Activated CD8-positive, alpha-beta memory T cell treated with anti-CD3 and anti-CD28 coated beads for 1 hour (primary cell): Measurements from ENCODE around the gene ITPR2.

Experiments used
- DNase-seq, 2 donors: peaks; one replicate each; pipeline ENCODE4 v3.0.0-alpha.2; 2020; ENCODE audit warnings: low read depth in 1 of 2; ENCODE audit errors: extremely low read depth in 1 of 2

ITPR2 gene

DNA sequence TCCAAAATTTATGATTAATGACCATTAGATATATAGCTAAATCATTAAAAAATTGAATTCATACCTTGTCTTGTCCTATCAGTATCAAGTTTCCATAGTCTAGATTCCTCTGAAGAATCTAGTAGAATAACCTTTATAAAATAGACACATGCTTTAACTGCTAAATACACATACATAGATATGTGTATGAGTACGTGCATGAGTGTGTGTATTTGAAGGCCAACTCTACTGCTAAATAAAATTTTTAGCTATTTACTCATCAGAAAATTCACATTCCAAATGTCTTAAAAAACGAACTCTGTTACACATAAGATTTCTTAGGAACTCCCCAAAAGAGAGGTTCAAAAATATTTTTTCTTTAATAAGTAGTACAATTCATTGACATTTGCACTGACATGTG, 404.6 kb downstream of the ITPR2 start:
- no peak for DNase-seq

GRCh38 chr12:26426652-26427051, 406.3 kb downstream of the ITPR2 start:
- DNase-seq = no peak

GRCh38 chr12:26425587-26426260, 407.3 kb downstream of the ITPR2 start:
- no peak for DNase-seq

- DNase-seq = no peak
These were observed 410.1 kb downstream of the ITPR2 start for GRCh38 chr12:26422839-26423398.

- DNase-seq = no peak
These were observed 416.4 kb downstream of the ITPR2 start for GRCh38 chr12:26416550-26416949.

GRCh38 chr12:26410689-26411088, 422.3 kb downstream of the ITPR2 start:
- DNase-seq = no peak

- no peak for DNase-seq
These were observed 426.2 kb downstream of the ITPR2 start for GRCh38 chr12:26406813-26407212.

GRCh38 chr12:26406391-26406790, 426.6 kb downstream of the ITPR2 start:
- no peak for DNase-seq

- DNase-seq = no peak
These were observed 429.4 kb downstream of the ITPR2 start for GRCh38 chr12:26403601-26404000.

DNA sequence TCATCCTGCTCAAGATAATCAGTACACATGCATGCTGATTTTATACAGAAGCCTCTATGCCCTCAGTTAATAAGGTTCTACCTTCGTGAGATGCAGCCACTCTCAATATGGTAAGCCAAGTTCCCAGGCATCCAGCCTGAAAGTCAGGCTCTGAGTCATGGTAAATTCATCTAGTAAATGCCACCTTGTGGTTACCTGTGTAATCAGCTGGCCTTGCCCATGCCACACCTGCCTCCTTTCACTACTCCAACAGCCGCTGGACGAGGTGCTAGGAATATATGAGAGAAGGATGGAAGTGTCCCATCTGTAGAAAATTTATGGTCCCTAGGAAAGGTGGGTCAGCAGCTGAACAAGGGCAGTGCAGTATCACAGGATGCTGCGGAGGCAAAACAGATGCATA, 430.3 kb downstream of the ITPR2 start:
- no peak for DNase-seq

DNA sequence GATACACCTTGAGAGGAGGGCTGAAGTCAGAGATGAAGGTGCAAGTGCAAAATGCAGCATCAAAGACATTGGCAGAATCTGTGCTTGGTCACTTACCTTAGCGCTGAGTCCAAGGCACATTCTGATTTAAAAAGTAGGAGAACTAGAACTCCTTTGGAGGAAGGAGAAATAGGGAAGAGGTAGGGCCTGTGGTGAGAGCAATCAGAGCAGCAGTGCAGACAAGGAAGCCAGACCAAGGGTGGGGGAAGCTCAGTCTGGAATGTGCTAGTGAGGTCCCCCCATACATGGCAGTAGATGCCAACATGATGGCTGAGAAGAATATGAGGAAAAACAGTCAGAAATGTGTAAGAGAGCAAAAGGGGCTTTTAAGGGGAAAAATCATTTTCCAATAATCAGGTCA, 431.1 kb downstream of the ITPR2 start:
- no peak for DNase-seq

- DNase-seq = no peak
These were observed 432.4 kb downstream of the ITPR2 start for GRCh38 chr12:26400627-26401026.

- DNase-seq = no peak
These were observed 433.6 kb downstream of the ITPR2 start for GRCh38 chr12:26399381-26399780.

DNA sequence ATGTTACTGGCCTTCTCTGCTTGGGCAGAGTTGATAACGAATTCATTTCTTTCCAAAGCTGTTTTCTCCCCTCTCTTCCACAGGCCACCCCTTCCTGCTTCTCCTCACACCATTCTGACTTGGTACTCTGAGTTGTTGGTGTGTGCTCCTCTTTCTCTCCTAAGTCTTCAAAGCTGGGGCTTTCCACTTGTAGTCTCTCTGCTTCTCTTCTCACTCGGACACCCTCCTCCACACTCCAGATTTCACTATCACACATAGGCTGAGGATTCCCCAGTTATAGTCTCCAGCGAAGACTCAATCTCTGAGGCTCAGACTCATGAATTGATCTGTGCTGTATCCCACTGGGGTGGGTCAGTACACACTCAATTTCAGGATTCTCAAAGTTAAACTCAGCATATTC, 436.6 kb downstream of the ITPR2 start:
- DNase-seq = no peak

GRCh38 chr12:26389343-26389742, 443.7 kb downstream of the ITPR2 start:
- no peak for DNase-seq

DNA sequence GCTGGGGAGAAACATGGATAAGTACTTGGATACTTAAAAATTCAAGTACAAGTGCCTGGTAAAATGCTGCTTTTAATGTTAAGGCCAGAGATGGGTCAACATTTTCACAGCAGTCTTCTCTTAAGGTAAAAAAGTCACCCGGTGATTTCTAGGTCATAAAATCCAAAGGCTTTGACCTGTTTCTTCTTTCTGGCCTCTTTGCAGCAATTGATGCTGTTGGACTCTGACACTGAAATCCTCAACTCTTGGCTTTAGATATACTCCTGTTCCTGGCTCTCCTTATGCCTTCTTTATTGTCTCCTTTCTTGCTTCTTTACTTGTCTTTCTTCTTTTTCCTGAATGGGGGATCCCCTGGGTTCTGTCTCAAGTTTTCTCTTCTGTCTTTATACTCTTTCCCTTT, 448.5 kb downstream of the ITPR2 start:
- no peak for DNase-seq

GRCh38 chr12:26383041-26383440, 450.0 kb downstream of the ITPR2 start:
- DNase-seq = no peak

DNA sequence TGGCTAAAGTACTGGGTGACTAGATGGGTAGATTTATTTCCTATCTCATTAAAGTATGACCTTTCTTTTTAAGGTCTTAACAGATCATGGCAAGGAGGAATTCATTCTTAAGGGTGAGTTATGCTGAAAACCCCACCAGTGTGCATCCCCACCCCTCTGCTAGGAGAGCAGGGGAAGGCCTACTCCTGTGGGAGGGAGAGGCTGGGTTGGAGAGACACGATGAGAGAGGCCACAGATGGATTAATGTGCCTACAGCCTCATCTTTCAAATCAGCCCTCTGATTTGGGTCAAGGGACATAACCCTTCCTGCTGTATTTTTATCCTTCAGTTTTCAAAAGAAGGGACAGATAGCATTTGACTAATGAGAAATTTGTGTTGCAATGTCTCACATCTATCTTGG, 452.1 kb downstream of the ITPR2 start:
- no peak for DNase-seq

- DNase-seq = no peak
These were observed 453.1 kb downstream of the ITPR2 start for GRCh38 chr12:26379777-26380467.

DNA sequence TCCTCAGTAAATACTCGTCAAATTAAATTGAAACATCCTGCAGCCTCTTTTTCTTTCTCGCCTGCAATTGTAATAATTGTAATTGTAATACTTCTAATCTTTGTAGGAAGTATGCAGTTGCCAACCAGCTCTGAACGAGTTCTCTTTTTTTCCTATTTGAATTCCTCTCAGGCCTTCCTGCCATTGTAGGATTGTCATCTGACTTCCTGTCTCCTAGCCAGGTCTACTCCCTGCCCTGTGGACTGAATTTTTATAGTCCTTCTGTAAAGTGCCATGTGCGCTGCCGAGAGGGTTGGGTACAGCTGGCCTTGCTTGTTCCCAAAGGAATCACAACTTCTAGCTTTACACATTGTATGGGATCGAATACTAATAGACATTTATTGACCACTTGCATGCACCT, 454.3 kb downstream of the ITPR2 start:
- DNase-seq = no peak

DNA sequence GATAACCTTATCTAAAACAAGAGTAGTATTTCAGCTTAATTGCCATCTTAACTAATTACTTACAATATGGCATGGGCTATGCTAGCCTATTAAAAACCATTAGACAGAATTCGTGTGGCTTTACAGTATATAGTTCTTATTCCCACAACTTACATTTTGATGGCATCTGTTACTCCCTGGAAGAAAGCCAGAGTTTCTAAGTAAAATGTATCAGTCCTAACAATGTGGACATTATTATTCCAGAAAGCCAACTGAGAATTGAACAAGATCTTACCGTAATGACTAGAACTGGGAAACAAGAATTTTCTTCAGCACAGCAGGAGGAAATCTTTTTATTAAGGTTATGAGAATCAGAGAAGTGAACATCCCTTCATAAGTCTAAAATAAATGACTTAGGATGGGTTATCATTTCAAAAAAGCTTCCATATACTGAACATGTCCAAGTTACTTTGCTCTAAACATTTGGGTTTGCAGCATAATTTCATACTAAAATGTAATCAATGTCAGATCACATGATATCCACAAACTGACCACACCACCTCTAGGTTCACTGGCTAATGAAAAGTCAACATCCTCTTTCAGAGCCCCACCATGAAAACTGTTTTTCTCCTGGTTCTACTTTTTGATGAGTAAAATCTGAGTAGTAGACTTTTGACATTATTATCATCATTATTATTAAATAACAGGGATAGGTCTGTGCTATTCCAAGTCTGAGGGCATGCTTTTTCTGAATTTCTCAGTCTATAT, 457.9 kb downstream of the ITPR2 start:
- no peak for DNase-seq
